MCF 10A (cell line): ENCODE results near the gene FILIP1. TPM values are rescaled to one million over a fixed set of nuclear protein-coding genes. Genes with fewer than 3 reads are reported as not detected.

Source experiments
- BruUV-seq: library from RNA; stranded (reverse); fragments of 400-500 nt; replicated peaks from 2 replicates; lab custom pipeline; 2021; lab: Mats Ljungman, UMichigan
- CTCF ChIA-PET: fragments of 300-600 bp; sonication (Branson Sonifier 250); formaldehyde crosslinking; extraction: SDS; loops from one replicate; lab custom pipeline; 2021; ENCODE audit warnings: antibody characterized with exemption, inconsistent platforms; lab: Yijun Ruan, JAX
- POLR2A ChIA-PET: fragments of 300-600, 350-650 bp; sonication (Branson Sonifier 250); formaldehyde crosslinking; extraction: SDS; loops from one replicate; lab custom pipeline; 2020; ENCODE audit warnings: antibody characterized with exemption, inconsistent platforms; lab: Yijun Ruan, JAX
- DNase-seq: peaks from one replicate; pipeline ENCODE4 v3.0.0-alpha.2; 2018; ENCODE audit not compliant: unreplicated experiment
- H3K27ac Mint-ChIP-seq: one replicate; pipeline ENCODE4 v1.8.0; 2022; ENCODE audit warnings: mild to moderate bottlenecking, low read depth, mixed read lengths; ENCODE audit not compliant: unreplicated experiment
- H3K27me3 Mint-ChIP-seq: one replicate; pipeline ENCODE4 v1.8.0; 2022; ENCODE audit warnings: mixed read lengths; ENCODE audit not compliant: insufficient read depth, unreplicated experiment
- H3K36me3 Mint-ChIP-seq: one replicate; pipeline ENCODE4 v1.8.0; 2022; ENCODE audit warnings: mild to moderate bottlenecking, moderate library complexity, mixed read lengths; ENCODE audit not compliant: insufficient read depth, unreplicated experiment
- H3K4me1 Mint-ChIP-seq: one replicate; pipeline ENCODE4 v1.8.0; 2022; ENCODE audit warnings: mixed read lengths; ENCODE audit not compliant: insufficient read depth, unreplicated experiment
- H3K4me3 Mint-ChIP-seq: one replicate; pipeline ENCODE4 v1.8.0; 2022; ENCODE audit warnings: mild to moderate bottlenecking, moderate library complexity, mixed read lengths; ENCODE audit not compliant: unreplicated experiment
- H3K9me3 Mint-ChIP-seq: one replicate; pipeline ENCODE4 v1.8.0; 2022; ENCODE audit warnings: mixed read lengths; ENCODE audit not compliant: unreplicated experiment
- intact Hi-C: fragments of 100-400 bp; cut with micrococcal nuclease; formaldehyde crosslinking; loops from 2 replicates; pipeline ENCODE4 v1.14.1; 2022
- total RNA-seq: library from RNA; stranded (reverse); gene quantifications from 2 replicates; pipeline ENCODE4 v1.2.3, GENCODE V29; 2022
- TF ChIP-seq, protein P1 (sequence below): fragments of 200-600 bp; IDR thresholded peaks from one replicate; pipeline ENCODE4 v1.8.0; 2022; ENCODE audit warnings: antibody characterized with exemption, mild to moderate bottlenecking; ENCODE audit not compliant: unreplicated experiment

The FILIP1 gene
- total RNA-seq, 1 experiment from 2014 or later: 0.14 TPM

DNA sequence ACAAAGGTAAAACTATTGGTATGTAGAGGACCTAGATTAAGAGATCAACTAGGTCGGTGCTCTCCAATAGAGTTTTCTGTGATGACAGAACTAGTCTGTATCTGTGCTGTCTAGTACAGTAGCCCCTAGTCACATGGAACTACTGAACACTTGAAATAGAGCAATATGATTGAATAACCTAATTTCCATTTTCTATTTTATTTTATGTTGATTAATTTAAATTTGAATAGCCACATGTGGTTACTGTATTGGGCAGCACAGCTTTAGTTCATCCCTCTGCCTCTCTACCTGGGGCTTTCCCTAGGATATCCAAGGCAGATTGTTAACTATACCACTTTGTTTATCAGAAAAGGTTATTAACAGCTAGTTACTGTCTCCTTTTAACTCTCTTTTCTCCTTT is 27.0 kb downstream of the FILIP1 start:
- Mint-ChIP-seq H3K36me3 (no peaks in the 10 kb centered on the region), H3K4me1 (no peaks in the 10 kb centered on the region), H3K27me3 (no peaks in the 10 kb centered on the region), H3K9me3 (no peaks in the 10 kb centered on the region), H3K4me3 (no peak overlapping the region), H3K27ac (no peak overlapping the region)
- no peak for DNase-seq
- BruUV-seq: no TSS peak
- TF ChIP-seq, protein P1, sequence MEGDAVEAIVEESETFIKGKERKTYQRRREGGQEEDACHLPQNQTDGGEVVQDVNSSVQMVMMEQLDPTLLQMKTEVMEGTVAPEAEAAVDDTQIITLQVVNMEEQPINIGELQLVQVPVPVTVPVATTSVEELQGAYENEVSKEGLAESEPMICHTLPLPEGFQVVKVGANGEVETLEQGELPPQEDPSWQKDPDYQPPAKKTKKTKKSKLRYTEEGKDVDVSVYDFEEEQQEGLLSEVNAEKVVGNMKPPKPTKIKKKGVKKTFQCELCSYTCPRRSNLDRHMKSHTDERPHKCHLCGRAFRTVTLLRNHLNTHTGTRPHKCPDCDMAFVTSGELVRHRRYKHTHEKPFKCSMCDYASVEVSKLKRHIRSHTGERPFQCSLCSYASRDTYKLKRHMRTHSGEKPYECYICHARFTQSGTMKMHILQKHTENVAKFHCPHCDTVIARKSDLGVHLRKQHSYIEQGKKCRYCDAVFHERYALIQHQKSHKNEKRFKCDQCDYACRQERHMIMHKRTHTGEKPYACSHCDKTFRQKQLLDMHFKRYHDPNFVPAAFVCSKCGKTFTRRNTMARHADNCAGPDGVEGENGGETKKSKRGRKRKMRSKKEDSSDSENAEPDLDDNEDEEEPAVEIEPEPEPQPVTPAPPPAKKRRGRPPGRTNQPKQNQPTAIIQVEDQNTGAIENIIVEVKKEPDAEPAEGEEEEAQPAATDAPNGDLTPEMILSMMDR: no peak
- intact Hi-C loops: no loop called here
- CTCF ChIA-PET: interaction anchor here (1.3 kb wide), 1 partner anchor 11 kb away, joined by 3 read pairs; no protein-coding TSS in a partner anchor
- POLR2A ChIA-PET: no interaction called here

DNA sequence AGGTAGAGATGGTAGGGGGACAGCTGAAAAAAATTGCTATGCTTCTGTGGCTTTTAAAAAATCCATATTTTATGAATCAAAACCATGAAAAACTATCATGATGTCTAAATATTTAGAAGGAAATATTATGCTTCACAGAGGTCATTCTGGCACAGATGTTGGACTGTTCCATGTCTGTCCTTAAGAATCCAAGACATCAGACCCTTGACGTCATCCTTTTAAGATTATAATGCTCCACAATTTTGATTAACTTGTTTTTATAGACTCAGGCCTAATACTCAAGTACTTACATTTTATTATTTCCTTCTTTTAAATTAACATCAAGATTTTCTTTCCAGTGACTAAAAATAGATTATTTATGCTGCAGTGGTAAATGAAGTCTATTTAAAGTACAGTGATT is 29.7 kb downstream of the FILIP1 start:
- POLR2A ChIA-PET: interaction anchor here (0.7 kb wide), 1 partner anchor 189 kb away, joined by 3 read pairs; no protein-coding TSS in a partner anchor
- Mint-ChIP-seq H3K27ac (no peak overlapping the region), H3K9me3 (no peaks in the 10 kb centered on the region), H3K27me3 (no peaks in the 10 kb centered on the region), H3K4me3 (no peak overlapping the region), H3K36me3 (no peaks in the 10 kb centered on the region), H3K4me1 (peaks cover 7% of the 10 kb centered on the region)
- DNase-seq: no peak
- CTCF ChIA-PET: interaction anchor here (0.6 kb wide), 1 partner anchor 169 kb away, joined by 3 read pairs; no protein-coding TSS in a partner anchor
- intact Hi-C loops: no loop called here
- no TSS peak for BruUV-seq
- TF ChIP-seq, protein P1: no peak

DNA sequence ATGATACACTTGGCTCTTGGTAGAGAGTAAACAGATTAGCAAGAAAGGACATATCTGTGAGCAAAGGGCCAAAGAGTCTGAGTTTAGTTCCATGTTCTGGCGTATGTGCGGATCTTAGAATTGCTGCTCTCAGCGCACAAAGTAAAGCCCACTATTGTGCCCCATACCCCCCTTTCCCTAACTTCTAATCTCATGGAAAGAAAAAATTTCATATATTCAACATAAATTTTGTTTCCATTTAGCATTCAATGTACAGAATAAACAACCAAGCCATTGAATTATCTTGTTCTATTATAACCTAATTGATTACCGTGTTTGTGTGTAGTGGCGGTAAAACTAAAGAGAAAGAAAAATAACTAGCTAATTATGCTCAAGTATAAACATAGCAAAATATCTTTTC is 30.5 kb downstream of the FILIP1 start:
- H3K4me1 Mint-ChIP-seq: peaks cover 7% of the 10 kb centered on the region
- POLR2A ChIA-PET: interaction anchor here (0.7 kb wide), 1 partner anchor 237 kb away, joined by 3 read pairs; no protein-coding TSS in a partner anchor
- H3K27me3 Mint-ChIP-seq: no peaks in the 10 kb centered on the region
- no peaks in the 10 kb centered on the region for H3K9me3 Mint-ChIP-seq
- CTCF ChIA-PET: interaction anchor here (0.6 kb wide), 1 partner anchor 169 kb away, joined by 3 read pairs; no protein-coding TSS in a partner anchor
- no peaks in the 10 kb centered on the region for H3K36me3 Mint-ChIP-seq
- DNase-seq: no peak
- no peak overlapping the region for H3K27ac Mint-ChIP-seq
- H3K4me3 Mint-ChIP-seq: no peak overlapping the region
- no TSS peak for BruUV-seq
- intact Hi-C loops: no loop called here
- TF ChIP-seq, protein P1: no peak

DNA sequence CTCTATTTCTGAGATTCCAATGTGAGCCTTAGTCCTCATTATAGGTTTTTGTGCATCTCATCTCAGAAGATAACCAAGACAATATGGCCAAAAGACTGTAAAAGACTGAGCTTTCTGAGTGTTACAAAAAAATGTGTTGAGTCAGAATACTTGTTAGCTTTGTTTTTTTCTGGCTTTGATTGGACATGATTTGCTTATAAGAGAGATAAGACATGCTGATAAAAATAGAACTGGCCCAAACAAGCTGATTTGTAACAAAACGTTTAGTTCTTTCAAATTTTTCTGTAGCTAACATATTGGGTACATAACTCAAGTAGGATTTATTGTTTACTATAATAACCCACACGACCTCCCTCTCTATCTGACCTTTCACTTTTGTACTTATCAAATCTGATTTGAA is 32.9 kb downstream of the FILIP1 start:
- DNase-seq: no peak
- CTCF ChIA-PET: interaction anchor here (0.6 to 1.1 kb wide), 4 partner anchors 44 to 196 kb away, joined by 3 to 5 read pairs (median 4); no protein-coding TSS in a partner anchor
- intact Hi-C loops: no loop called here
- BruUV-seq: no TSS peak
- Mint-ChIP-seq H3K9me3 (no peaks in the 10 kb centered on the region), H3K4me3 (no peak overlapping the region), H3K27ac (no peak overlapping the region), H3K4me1 (peaks cover 7% of the 10 kb centered on the region), H3K36me3 (no peaks in the 10 kb centered on the region), H3K27me3 (no peaks in the 10 kb centered on the region)
- TF ChIP-seq, protein P1: no peak
- POLR2A ChIA-PET: interaction anchor here (0.6 to 1.5 kb wide), 7 partner anchors 13 to 177 kb away, joined by 3 to 5 read pairs (median 3); partner anchors contain the start of gene TMEM30A
